Measurements from ENCODE around the gene TFPI2. TPM values are rescaled to one million over a fixed set of nuclear protein-coding genes. Genes with fewer than 3 reads are reported as not detected.

The TFPI2 gene
- total RNA-seq, 2 experiments from 2014 or later: not detected

GRCh38 chr7:93862651-93863050, 27.9 kb downstream of the TFPI2 start:
- ChIA-PET POLR2A (no interaction called here), CTCF (no interaction called here)
- Mint-ChIP-seq H3K9me3 (no peaks in the 10 kb centered on the region), H3K27me3 (peaks cover 4% of the 10 kb centered on the region), H3K4me3 (no peak overlapping the region), H3K36me3 (ENCODE audit: low read depth) (no peaks in the 10 kb centered on the region), H3K4me1 (no peaks in the 10 kb centered on the region), H3K27ac (no peak overlapping the region)
- no peak for DNase-seq

DNA sequence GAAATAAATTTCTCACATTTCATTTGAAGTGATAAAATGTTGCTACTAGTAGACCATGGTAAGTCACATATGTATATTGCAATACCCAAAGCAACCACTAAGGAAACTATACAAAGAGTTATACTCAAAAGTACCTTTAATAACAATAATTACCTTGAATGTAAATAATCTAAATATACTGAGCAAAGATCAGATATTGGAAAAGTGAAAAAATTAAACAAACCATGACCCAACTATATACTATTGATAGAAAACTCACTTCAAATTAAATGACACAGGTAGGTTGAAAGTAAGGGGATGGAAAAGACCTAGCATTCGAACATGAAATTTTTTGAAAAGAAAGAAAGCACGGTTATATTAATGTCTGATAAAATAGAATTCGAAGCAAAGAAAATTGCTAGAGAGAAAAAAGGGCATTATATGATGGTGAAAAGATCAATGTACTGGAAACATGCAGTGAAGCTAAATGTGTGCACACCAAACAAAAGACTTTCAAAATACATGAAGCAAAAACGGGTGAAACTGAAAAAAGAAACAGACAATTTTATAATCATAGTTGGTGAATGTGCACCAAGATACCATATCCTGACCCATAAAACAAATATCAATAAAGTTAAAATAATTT, 29.1 kb downstream of the TFPI2 start:
- Mint-ChIP-seq H3K27ac (no peak overlapping the region), H3K4me1 (no peaks in the 10 kb centered on the region), H3K4me3 (no peak overlapping the region), H3K9me3 (no peaks in the 10 kb centered on the region), H3K27me3 (peaks cover 4% of the 10 kb centered on the region), H3K36me3 (ENCODE audit: low read depth) (no peaks in the 10 kb centered on the region)
- ChIA-PET CTCF (no interaction called here), POLR2A (no interaction called here)
- no peak for DNase-seq

DNA sequence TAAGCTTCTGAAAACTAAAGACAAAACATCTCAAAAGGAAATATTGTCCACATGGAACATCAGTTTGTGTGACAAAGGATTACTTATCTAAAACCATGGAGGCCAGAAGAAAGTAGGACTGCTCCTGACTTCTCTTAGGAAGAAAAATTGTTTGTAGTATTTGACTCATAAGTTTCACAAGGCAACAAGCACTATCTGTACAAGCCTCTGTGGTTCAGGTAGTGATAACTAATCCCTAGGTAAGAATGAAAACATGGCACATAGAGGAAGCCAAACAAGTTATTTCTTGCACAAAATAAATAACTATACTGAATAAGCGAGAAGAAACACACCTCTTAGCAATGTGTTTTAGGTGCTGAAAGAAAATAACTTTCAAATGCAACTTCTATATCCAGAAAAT, 30.3 kb downstream of the TFPI2 start:
- CTCF ChIA-PET: no interaction called here
- Mint-ChIP-seq H3K9me3 (no peaks in the 10 kb centered on the region), H3K4me1 (no peaks in the 10 kb centered on the region), H3K27ac (no peak overlapping the region), H3K4me3 (no peak overlapping the region), H3K36me3 (ENCODE audit: low read depth) (no peaks in the 10 kb centered on the region), H3K27me3 (peaks cover 4% of the 10 kb centered on the region)
- DNase-seq: no peak
- POLR2A ChIA-PET: no interaction called here

- CTCF ChIA-PET: no interaction called here
- POLR2A ChIA-PET: no interaction called here
- Mint-ChIP-seq H3K9me3 (no peaks in the 10 kb centered on the region), H3K36me3 (ENCODE audit: low read depth) (no peaks in the 10 kb centered on the region), H3K27ac (no peak overlapping the region), H3K27me3 (peaks cover 6% of the 10 kb centered on the region), H3K4me1 (no peaks in the 10 kb centered on the region), H3K4me3 (no peak overlapping the region)
- no peak for DNase-seq
These were observed 31.7 kb downstream of the TFPI2 start for GRCh38 chr7:93858857-93859256.

DNA sequence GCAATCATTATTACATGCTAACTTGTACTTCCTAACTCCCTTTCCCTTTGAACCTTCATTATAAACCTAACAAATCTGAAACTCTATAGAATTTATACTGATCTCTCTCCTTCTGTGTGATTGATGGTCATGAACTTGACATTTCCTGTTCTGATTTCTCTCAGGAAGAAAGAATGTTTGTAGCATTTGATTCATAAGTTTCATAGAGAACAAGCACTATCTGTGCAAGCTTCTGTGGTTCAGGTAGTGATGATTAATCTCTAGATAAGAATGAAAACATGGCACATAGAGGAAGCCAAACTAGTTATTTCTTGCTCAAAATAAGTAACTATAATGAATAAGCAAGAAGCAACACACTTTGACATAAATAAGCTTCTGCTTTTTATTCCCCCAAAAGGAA, 34.2 kb downstream of the TFPI2 start:
- no peaks in the 10 kb centered on the region for H3K4me1 Mint-ChIP-seq
- ChIA-PET CTCF (no interaction called here), POLR2A (no interaction called here)
- no peaks in the 10 kb centered on the region for H3K9me3 Mint-ChIP-seq
- peaks cover 6% of the 10 kb centered on the region for H3K27me3 Mint-ChIP-seq
- DNase-seq: no peak
- H3K36me3 Mint-ChIP-seq (ENCODE audit: low read depth): no peaks in the 10 kb centered on the region
- no peak overlapping the region for H3K27ac Mint-ChIP-seq
- H3K4me3 Mint-ChIP-seq: no peak overlapping the region

GRCh38 chr7:93855797-93856196, 34.8 kb downstream of the TFPI2 start:
- POLR2A ChIA-PET: no interaction called here
- Mint-ChIP-seq H3K4me1 (no peaks in the 10 kb centered on the region), H3K36me3 (ENCODE audit: low read depth) (no peaks in the 10 kb centered on the region), H3K9me3 (no peaks in the 10 kb centered on the region), H3K4me3 (no peak overlapping the region), H3K27ac (no peak overlapping the region), H3K27me3 (peaks cover 6% of the 10 kb centered on the region)
- DNase-seq: no peak
- CTCF ChIA-PET: no interaction called here

DNA sequence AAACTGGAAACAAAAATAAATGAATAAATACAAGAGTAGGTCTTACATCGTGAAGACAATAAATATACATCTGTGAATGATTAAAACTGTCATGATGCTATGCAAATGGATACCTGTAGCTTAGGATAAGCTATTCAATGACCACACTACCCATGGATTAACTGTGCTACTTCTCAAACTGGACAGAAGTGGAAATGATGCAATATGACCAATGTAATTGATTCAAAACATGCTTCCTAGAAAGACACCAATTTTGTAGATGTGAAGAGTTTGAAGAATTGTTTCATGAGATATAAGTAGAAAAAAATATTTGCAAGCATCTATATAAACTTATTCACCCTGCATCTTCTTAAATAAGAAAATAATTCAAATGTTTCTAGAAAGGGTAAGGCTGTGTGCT, 36.1 kb downstream of the TFPI2 start:
- H3K27me3 Mint-ChIP-seq: peaks cover 6% of the 10 kb centered on the region
- H3K27ac Mint-ChIP-seq: no peak overlapping the region
- CTCF ChIA-PET: no interaction called here
- H3K4me1 Mint-ChIP-seq: no peaks in the 10 kb centered on the region
- H3K4me3 Mint-ChIP-seq: no peak overlapping the region
- no peak for DNase-seq
- POLR2A ChIA-PET: no interaction called here
- H3K9me3 Mint-ChIP-seq: no peaks in the 10 kb centered on the region
- H3K36me3 Mint-ChIP-seq (ENCODE audit: low read depth): no peaks in the 10 kb centered on the region

- H3K9me3 Mint-ChIP-seq: no peaks in the 10 kb centered on the region
- CTCF ChIA-PET: no interaction called here
- no peak overlapping the region for H3K27ac Mint-ChIP-seq
- no peak for DNase-seq
- no peaks in the 10 kb centered on the region for H3K36me3 Mint-ChIP-seq (ENCODE audit: low read depth)
- POLR2A ChIA-PET: no interaction called here
- H3K4me1 Mint-ChIP-seq: no peaks in the 10 kb centered on the region
- H3K4me3 Mint-ChIP-seq: no peak overlapping the region
- H3K27me3 Mint-ChIP-seq: peaks cover 2% of the 10 kb centered on the region
These were observed 39.0 kb downstream of the TFPI2 start for GRCh38 chr7:93851536-93851935.

DNA sequence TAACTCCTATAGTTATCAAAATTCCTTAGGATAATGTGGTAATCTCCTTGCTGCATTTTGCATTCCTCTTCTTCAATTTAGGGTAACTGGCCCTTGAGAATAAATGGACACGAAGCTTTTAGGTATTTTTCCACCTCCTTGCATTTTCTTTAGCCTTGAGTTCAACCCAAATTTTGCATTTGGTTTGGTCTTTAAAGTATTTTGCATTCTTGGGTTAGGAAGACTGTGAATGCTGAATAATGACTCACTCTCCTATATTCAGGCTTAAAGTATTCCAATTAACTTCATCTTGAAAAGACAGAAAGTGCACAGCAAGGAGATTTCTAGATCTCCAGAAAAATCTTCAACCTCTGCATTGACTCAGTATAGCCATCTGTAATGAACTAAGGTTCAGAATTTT, 47.3 kb downstream of the TFPI2 start:
- POLR2A ChIA-PET: no interaction called here
- CTCF ChIA-PET: no interaction called here
- Mint-ChIP-seq H3K36me3 (ENCODE audit: low read depth) (no peaks in the 10 kb centered on the region), H3K27ac (no peak overlapping the region), H3K9me3 (no peaks in the 10 kb centered on the region), H3K27me3 (no peaks in the 10 kb centered on the region), H3K4me1 (no peaks in the 10 kb centered on the region), H3K4me3 (no peak overlapping the region)
- no peak for DNase-seq

DNA sequence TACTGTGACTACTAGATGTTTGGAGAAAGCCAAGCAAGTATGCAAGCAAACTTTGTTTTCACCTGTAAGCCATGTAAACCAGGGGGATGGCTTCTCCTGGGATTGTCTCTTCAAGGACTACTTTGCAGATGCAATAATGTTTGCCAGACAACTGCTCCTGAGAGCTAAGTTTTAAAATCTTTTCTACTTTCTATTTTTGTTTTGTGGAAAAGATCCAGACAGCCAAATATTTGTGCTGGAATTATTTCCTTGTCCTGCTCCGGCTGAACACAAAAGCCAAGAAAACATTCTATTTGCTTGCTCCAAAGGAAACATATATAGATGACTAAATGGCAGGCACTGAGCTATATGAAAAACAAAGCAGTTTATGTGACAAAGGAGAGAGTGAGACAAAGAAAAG, 51.6 kb downstream of the TFPI2 start:
- H3K27me3 Mint-ChIP-seq: no peaks in the 10 kb centered on the region
- H3K27ac Mint-ChIP-seq: no peak overlapping the region
- no peak overlapping the region for H3K4me3 Mint-ChIP-seq
- POLR2A ChIA-PET: no interaction called here
- no peaks in the 10 kb centered on the region for H3K36me3 Mint-ChIP-seq (ENCODE audit: low read depth)
- no peaks in the 10 kb centered on the region for H3K9me3 Mint-ChIP-seq
- CTCF ChIA-PET: no interaction called here
- H3K4me1 Mint-ChIP-seq: no peaks in the 10 kb centered on the region
- no peak for DNase-seq

GRCh38 chr7:93837245-93837644, 53.3 kb downstream of the TFPI2 start:
- no peaks in the 10 kb centered on the region for H3K36me3 Mint-ChIP-seq (ENCODE audit: low read depth)
- H3K4me3 Mint-ChIP-seq: no peak overlapping the region
- no peaks in the 10 kb centered on the region for H3K4me1 Mint-ChIP-seq
- ChIA-PET CTCF (no interaction called here), POLR2A (no interaction called here)
- no peaks in the 10 kb centered on the region for H3K27me3 Mint-ChIP-seq
- no peaks in the 10 kb centered on the region for H3K9me3 Mint-ChIP-seq
- DNase-seq: no peak
- no peak overlapping the region for H3K27ac Mint-ChIP-seq

DNA sequence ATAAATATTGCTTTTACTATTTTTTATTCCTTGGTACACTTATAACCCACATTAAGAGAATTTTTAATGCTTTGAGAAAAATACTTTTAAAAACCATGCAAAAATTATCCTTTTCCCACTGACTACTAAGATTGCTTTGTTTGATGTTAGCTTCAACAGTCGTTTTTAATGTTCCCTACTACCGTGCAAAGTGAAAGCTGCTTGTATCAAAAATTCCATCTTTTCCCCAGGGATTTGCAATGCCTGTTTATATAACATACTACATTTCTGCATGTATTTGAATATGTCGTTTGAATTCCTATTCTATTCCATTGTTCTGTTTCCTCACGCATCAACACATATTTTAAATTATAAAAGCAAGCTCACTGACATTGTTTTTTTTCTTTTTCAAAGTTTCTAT, 54.4 kb downstream of the TFPI2 start:
- Mint-ChIP-seq H3K27ac (no peak overlapping the region), H3K36me3 (ENCODE audit: low read depth) (no peaks in the 10 kb centered on the region), H3K27me3 (no peaks in the 10 kb centered on the region), H3K9me3 (no peaks in the 10 kb centered on the region), H3K4me3 (no peak overlapping the region), H3K4me1 (no peaks in the 10 kb centered on the region)
- POLR2A ChIA-PET: no interaction called here
- CTCF ChIA-PET: no interaction called here
- no peak for DNase-seq

- POLR2A ChIA-PET: no interaction called here
- Mint-ChIP-seq H3K36me3 (ENCODE audit: low read depth) (no peaks in the 10 kb centered on the region), H3K27ac (no peak overlapping the region), H3K9me3 (no peaks in the 10 kb centered on the region), H3K4me3 (no peak overlapping the region), H3K27me3 (no peaks in the 10 kb centered on the region), H3K4me1 (no peaks in the 10 kb centered on the region)
- DNase-seq: no peak
- CTCF ChIA-PET: no interaction called here
These were observed 54.9 kb downstream of the TFPI2 start for GRCh38 chr7:93835702-93836101.
